GM19351 (cell line): ENCODE results near the gene CLASP1.
A peak's percentile ranks its signal among the peaks of the same experiment; 100 is the strongest.

Source experiments
- ATAC-seq: cut with Tn5 transposase; IDR thresholded peaks from one replicate; pipeline ENCODE4 v1.9.1; 2021; ENCODE audit warnings: mild to moderate bottlenecking, moderate library complexity; ENCODE audit not compliant: unreplicated experiment

Gene CLASP1

DNA sequence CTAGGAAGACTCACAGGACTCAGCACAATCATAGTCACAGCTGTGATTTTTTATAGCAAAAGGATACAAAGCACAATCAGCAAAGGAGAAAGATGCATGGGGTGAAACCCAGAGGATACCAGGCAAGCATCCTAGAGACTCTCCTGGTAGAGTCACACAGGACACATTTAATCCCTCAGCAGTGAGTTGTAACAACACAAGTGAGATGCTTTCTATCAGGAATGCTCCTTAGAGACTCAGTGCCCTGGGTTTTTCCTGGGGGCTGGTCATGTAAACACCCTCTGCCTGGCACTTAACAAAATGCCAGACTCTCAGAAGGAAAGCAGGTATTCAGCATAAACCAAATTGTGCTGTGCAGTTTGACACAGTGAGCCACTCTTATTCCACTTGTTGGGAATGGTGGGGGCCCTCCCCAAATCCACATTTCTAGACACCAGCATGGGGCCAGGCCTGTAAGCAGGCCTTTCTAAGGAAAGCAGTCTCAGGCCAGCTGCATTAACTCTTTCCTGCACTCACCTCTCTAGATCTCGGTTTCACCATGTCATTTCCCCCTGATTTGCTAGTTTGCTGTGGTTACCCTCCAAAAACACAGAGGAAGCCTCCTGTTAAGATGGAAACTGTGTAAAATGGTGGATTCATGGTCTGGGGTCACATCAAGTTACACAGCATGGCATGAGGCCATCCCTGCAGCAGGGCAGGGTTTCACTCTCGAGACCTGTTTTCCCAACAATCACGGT is 135.5 kb downstream of the CLASP1 start:
- ATAC-seq, result no peak

DNA sequence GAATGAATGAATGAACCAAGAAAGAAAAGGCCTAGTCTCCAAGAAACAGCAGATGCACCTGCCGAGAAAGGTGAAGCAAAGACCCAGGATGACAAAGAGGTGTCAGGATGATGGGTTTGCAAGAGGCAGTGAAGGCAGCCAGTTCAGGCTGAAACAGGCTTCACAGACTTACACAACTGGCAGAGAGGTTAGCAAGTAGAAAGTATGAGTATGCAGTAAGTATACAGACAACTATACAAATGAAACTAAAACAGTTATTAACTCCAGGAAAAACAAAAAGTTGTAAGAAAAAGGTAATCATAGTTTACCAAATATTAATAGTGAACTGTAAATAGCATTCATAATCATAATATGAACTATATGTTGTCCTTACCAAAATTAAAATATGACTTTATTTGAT is 138.4 kb downstream of the CLASP1 start:
- no peak for ATAC-seq

DNA sequence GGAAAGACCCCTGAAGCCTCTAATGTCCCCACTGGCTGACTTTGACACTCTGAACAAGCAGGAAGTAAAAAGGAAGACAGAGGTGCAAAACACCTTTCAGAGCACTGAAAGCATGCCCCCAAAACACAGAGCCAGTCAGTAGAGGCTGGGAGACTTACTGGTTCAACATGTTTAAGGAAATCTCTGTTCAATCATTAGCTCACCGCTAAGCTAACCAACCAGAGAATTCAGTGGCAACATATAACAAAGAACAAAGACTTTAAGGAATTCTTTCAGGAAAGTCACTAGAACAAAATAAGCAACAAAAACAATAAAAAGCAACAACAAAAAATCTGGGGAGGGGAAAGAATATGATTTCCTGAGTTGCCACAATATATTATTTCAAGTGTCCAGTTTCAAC is 142.6 kb downstream of the CLASP1 start:
- no peak for ATAC-seq

DNA sequence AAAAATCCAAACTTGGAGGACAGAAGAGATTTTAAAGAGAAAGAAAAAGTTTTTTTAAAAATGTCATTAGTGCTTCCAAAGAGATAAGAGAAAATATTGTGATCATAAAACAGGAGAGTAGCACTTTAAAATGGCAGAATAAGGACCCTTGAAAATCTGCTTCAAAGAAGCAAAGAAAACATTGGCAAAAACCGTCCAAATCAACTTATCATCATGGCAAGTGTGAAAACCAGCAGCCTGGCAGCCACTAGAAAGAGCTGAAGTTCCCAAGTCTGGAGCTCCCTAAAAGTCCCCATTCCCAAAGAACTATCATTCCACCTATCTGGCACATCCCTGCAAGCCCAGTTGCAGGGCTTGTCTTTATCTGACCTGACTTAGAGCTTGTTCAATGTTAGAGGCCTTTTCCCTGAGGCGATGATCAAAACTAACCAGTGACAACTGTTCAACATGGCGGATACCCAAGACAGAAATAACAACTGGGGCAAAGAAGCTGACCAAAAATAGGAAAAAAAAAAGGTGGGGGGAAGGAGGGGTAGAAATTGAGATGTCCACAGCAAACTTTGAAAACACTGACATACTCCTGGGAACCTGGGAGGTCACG is 143.2 kb downstream of the CLASP1 start:
- no peak for ATAC-seq

DNA sequence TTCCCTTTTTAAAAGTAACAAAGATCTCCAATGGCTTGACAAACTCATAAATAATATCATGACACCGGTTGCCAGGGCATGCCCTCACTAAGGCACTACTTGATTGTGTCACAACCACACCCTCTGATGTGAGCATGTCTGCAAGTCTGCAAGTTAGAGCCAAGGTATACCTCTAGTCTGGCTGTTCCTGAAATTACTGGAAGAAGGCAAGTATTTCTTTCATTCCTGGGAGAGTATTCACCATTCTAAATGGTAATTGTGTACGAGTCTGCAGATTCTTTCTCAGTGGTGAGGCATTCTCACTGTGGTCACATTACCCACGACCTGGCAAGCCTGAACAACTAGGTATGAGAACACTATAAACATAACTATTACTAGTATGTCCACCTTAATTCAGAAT is 144.3 kb downstream of the CLASP1 start:
- no peak for ATAC-seq

DNA sequence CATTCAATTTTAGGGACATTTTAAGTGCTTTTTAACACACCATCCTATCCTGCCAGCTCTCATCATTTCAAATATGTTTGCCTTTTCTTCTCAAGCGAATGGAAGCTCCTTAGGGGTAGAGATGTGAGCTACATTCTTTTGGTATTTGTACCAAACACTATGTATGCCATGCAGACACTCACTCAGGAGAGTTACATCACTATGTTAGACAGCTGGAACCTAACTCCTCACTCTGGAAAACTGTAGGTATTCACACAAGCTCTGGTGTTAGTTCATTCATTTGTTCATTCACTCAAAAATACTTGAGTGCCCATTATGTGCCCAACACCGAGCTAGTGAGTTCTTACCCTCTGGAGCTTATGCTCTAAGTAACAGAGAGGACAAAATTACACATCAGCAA is 144.9 kb downstream of the CLASP1 start:
- ATAC-seq, result no peak

DNA sequence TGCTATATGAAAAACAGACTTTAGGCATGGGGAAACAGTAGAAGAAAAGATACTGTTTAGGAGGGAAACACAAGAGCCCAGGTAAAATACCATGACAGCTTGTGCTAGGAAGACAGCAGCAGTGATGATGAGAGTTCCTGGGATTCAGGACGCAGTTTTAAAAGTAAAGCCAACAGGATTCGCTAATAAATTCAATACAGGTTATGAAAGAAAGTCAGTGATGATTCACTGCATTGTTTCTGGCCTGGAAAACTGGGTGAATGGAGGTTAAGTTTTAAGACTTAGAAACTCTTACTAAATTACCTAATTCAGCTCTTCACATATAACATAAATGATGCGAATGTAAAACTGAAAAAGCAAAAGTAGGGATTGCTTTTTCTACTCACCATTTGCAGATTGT is 146.5 kb downstream of the CLASP1 start:
- ATAC-seq, result no peak

DNA sequence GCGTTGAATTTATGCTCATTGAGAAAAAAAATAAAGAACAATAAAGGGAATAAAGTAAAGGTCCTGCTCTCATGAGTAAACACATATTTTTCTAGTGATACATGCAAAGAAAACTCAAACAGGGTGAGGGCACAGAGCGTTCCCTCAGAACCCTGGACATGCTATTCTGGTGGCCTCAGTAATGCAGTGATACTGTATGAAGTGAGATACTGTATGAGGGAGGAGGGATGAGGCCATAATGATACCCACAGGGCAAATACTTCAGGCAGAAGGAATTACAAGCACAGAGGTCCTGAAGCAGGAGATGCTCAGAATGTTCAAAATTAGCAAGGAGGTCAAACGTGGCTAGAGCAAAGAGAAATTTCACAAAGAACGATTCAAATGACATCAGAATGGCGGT is 147.0 kb downstream of the CLASP1 start:
- ATAC-seq, result no peak

DNA sequence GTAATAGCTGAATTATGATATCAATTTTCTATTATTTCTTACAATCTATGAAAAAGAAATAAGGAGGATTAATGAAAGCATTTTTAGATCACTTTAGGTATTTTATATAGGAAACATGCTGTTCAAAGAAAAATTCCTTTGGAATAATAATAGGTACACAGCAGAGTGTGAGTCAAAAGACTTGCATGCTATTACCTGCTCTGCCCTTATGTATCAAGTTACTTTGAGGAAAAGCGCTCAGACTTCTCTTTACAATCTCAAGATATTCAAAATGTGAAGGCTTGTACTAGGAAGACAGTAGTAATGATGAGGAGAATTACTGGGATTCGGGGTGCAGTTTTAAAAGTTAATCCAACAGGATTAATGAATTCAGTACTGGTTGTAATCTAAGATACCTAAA is 147.7 kb downstream of the CLASP1 start:
- ATAC-seq, result no peak

DNA sequence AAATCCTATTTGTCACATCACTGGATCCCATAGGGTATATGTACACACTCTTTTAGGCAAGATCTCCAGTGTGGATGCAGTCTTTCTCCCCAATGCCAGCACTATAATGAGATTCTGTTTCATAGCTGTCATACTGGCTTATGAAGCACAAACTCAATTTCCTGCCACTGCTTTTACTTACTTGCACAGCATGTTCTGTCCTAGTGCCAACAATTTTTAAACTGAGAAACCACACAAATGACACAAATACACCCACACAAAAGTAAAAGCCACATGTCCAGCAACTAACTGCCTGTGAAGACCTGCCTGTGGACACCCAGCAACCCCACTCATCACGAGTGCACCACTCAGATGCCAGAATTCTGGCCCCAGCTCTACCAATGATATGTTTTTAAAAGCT is 148.2 kb downstream of the CLASP1 start:
- peak; percentile 60 for ATAC-seq

DNA sequence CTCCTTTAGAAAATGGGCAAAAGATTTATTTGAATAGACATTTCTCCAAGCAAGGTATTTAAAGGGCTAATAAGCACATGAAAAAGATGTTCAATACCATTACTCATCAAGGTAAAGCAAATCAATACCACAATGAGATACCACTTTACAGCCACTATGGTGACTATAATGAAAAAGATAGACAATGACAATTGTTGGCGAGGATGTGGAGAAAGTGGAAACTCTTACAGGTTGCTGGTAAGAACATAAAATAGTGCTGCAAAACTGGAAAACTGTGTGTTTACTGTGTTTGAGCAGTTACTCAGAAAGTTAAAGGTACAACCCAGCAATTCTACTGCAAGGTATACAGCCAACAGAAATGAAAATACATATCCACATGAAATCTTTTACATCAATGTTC is 150.5 kb downstream of the CLASP1 start:
- ATAC-seq, result no peak

DNA sequence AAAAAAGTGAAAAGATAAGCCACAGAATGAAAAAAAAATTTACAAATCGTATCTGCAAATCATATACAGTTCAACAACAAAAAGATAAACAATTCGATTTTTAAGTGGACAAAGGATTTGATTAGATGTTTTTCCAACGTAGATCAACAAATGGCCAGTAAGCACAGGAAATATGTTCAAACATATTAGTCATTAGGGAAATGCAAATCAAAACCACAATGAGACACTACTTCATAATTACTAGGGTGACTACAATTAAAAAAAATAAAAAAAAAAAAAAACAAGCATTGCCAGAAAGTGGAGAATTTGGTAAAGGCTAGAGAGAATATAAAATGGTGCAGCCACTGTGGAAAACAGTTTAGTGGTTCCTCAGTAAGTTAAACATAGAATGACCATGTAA is 156.9 kb downstream of the CLASP1 start:
- no peak for ATAC-seq

DNA sequence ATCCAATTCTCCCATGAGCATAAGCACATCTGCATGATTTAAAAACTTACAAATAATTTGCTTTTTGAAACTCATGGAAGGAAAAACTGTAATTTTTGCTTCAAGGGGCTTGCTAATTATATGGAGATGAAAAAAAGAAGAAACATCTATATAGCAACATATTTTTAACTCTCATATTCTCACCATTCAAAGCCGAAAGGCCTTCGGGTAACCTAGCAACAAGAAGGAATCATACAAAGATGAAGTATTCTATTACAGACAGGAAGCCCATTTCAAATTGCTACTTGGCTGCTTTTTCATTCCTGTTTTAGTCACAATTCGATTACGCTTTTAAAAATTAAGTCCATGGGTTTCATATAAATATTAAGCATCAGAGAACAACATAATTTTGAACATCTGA is 157.7 kb downstream of the CLASP1 start:
- no peak for ATAC-seq

DNA sequence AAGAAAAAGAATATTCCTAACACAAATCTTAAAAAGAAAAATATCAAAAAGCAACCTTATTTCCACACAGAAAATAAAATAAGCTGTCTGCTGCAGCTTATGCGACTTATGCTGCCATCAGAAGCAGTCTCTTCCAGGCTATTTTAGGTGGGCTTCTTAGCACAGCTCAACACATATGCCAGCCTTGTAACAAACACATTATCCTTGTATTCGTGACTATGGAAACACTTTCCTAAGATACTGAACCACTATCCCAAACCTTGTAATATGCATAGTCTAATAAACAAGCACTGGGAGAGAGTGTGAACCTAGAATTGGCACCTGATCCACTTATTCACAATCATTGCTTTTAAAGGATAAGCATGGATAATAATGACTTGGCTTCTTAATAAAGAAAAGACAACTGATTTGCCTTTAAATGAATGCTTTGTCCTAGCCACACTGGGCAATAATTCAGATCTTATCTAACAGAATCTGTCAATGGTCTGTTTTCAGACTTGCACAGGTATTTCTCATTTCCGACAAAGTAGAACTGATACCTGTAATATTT is 158.6 kb downstream of the CLASP1 start:
- ATAC-seq, result no peak

DNA sequence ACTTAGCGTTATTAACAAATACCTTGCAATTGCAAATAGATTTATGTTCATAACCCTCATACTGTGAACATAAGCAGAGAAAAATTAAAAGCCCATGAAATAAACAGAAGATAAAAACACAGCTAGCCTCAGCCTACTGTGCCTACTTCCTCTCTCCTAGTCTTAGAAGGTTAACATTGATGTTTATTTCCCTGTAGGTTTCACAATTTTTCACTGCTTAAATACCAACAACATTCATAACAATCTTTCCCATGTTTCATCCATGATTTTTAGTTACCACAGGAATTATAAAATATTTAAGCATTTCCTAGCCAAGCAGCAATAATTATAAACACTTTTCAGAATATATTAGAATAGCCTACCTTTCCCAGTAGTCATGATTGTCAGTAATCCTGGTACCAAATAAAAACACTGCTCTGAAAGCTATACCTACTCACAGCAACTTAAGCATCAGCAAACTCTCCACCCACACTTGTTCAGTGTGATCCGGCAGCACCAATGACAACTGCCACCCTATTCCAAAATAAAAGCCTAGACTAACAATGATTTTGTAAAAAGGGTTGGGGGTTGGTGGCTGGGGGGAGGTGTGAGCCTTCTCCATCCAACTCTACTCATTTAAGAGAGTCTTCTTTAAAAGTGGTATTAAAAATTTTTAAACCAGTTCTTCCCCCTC is 159.2 kb downstream of the CLASP1 start:
- ATAC-seq, result no peak

DNA sequence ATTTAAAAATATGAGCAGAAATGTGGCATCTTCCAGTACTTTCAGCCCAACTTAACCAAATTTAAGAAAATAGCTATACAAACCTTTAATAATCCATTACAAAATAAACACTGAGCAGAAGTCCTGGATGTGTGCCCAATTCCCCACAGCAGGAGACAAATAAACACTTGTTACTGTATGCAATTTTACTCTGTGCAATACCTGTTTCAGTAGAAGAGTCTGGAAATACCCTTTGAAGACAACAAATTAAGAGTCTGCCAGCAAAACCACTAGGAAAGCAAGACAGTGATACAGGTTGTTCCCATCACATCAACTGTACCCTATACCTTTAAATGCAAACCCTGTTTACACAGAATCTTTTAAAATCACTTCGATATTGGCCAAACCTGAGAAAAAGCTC is 160.0 kb downstream of the CLASP1 start:
- ATAC-seq, result no peak

DNA sequence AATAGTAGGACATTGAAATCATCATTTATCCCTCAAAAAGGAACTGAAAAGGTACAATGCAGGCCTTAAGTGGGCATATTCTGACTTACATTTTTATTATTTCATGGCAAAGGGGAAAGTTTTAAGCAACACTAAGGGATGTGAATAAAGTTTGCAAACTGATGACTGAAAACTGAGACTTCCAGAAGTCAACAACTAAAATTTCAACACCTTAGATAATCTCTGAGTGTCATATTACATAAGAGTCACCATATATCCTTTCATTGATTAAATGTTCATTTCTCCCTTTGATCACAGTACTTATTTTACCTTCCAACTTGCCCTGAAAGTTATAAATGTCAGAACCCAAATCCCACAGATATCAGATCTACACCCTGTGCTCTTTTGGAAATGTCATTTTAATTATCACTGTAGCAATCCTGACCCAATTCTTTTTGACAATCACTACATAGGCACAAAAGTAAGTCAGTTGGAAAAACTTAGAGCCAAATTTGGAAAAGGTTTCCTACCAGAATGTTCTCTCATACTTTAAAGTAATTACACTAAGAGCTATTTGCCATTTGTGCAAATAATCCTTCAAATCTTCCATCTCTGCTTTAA is 163.0 kb downstream of the CLASP1 start:
- no peak for ATAC-seq

DNA sequence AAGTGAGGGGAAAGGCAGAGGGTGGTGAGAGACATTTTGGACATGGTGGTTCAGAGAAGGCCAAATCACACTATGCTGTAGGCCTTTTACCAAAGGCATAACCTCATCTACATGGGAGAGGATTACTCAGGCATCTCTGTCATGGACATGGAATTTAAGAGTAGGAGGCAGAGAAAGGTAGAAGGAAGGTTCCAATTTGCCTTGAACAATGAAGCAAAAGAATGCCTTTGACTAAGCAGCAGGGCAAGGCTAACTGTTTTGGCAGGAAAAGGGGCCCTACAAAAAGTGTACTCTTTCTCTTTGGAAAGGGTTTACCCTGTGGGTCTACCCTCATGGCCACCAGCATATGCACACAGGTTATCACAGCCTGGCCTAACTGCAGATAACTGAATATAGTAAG is 164.2 kb downstream of the CLASP1 start:
- ATAC-seq, result no peak

DNA sequence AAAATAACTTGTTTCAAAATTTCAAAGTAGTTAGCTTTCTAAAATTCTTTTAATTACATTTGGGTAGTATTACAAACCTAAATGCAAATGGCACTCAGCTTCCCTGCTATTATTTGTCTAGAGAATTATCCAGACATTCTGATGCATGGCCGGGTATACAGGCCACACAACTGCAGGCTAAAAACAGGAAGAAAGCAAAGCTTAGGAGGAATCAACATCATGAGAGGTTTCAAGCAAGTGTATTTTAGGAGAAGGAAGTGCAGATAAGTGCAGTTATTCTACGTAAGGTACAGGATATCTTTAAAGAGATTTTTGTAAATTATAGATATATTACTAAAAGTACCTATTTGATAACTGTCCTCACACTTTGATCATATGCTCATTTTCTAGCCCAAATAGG is 165.4 kb downstream of the CLASP1 start:
- no peak for ATAC-seq

DNA sequence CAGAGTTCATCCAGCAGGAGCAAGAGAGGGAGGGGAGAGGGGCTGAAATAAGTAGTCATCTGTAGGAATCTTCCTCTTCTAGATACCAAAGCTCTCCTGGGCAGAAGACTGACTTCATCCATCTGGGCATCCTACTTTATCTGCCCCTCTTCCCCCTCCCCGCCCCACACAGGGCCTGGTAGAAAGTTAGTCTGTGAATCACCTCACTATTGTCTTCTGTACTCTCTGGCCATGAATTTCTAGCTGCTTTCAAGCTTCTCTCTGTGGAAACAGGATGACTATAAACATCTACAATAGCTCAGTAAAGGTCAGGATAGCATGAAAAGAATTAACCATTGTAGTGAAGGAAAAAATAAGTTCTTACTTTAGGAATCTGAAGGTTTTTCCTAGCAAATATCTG is 166.2 kb downstream of the CLASP1 start:
- no peak for ATAC-seq

DNA sequence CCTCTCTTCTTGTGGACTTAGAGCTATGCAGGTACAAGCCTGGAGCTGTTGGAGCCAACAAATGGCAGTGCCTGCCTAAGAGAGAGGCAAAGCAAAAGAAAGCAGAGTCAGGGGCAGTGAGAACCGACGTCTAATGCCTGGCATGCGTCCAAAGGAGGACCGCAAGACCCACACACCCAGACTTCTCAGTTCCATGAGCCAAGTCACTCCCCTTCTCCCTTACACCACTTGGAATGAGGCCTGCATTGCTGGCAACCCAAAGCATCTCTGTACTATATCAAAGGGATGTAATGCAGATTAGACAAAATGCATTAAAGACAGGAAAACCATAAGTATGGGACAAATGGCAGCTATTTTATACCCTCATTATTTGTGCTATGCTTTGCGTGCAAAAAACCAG is 168.4 kb downstream of the CLASP1 start:
- no peak for ATAC-seq
